HepG2 (cell line): ENCODE data around the gene CPNE4. TPM values are rescaled to one million over a fixed set of nuclear protein-coding genes. Genes with fewer than 3 reads are reported as not detected.

ENCODE experiments used
- ATAC-seq: fragments of 200-7000 bp; cut with Tn5 transposase; 3 replicates; pipeline ENCODE4 v1.9.1; 2020; ENCODE audit warnings: mild to moderate bottlenecking, moderate library complexity
- BruUV-seq: library from RNA; stranded (reverse); fragments of 400-500 nt; replicated peaks from 2 replicates; lab custom pipeline; 2021; lab: Mats Ljungman, UMichigan
- CTCF ChIA-PET: fragments of 300-600 bp; formaldehyde crosslinking; extraction: SDS; loops from one replicate; lab custom pipeline; 2021; ENCODE audit warnings: low total read pairs, inconsistent platforms, low intra/inter-chr PET ratio; lab: Yijun Ruan, JAX
- POLR2A ChIA-PET: fragments of 350-600 bp; sonication (Branson Sonifier 250); formaldehyde crosslinking; loops from one replicate; lab custom pipeline; 2020; ENCODE audit warnings: antibody characterized with exemption, inconsistent platforms; lab: Yijun Ruan, JAX
- DNase-seq: peaks from one replicate; pipeline ENCODE4 v3.0.0-alpha.2; 2015; ENCODE audit warnings: low spot score
- FAIRE-seq: peaks from 3 replicates; lab custom pipeline; 2011; peaks lifted over from hg19 to GRCh38; lab: Jason Lieb, UNC
- H2AFZ ChIP-seq: one replicate; pipeline ENCODE4 v1.6.1; 2011; ENCODE audit warnings: low read length, inconsistent platforms
- H3K27ac ChIP-seq: fragments of 300-600 bp; 3 replicates; pipeline ENCODE4 v1.8.0; 2011; ENCODE audit warnings: mixed run types, mild to moderate bottlenecking, mixed read lengths, low read length, inconsistent platforms; ENCODE audit not compliant: insufficient read depth; ENCODE audit errors: extremely low read length
- H3K27me3 ChIP-seq, 2 experiments: fragments of 200-600 bp in 1 of 2; 2 replicates in 1 of 2; 3 replicates in 1 of 2; pipeline versions ENCODE4 v1.6.0 to v1.8.0; 2011; ENCODE audit warnings: low read length in 2 of 2, mild to moderate bottlenecking in 2 of 2, moderate library complexity in 2 of 2, inconsistent platforms in 1 of 2; ENCODE audit not compliant: insufficient read depth in 2 of 2, control insufficient read depth in 1 of 2
- H3K36me3 ChIP-seq, 2 experiments: fragments of 200-600 bp in 1 of 2; replicated peaks in 1 of 2; 2 replicates in 1 of 2; 3 replicates in 1 of 2; pipeline versions ENCODE4 v1.5.1 to v1.8.0; 2011; ENCODE audit warnings: low read length in 2 of 2, inconsistent platforms in 1 of 2; ENCODE audit not compliant: insufficient read depth in 2 of 2, control insufficient read depth in 1 of 2
- H3K4me1 ChIP-seq: 2 replicates; pipeline ENCODE4 v1.5.1; 2012; ENCODE audit warnings: low read length, inconsistent platforms; ENCODE audit not compliant: insufficient read depth
- H3K4me2 ChIP-seq: 2 replicates; pipeline ENCODE4 v1.6.0; 2011; ENCODE audit warnings: low read depth, low read length, inconsistent platforms
- H3K4me3 ChIP-seq, 3 experiments: fragments of 200-600 bp in 1 of 3; sonication (generic), shearing (Covaris generic) in 1 of 3; replicated peaks in 1 of 3; 2 replicates each; pipeline ENCODE4 v1.5.1; 2011 to 2016; ENCODE audit warnings: low read length in 3 of 3, inconsistent platforms in 2 of 3, low read depth in 2 of 3, mild to moderate bottlenecking in 2 of 3, control low read depth in 1 of 3, mixed read lengths in 1 of 3; ENCODE audit not compliant: insufficient read depth in 1 of 3
- H3K79me2 ChIP-seq: one replicate; pipeline ENCODE4 v1.6.1; 2011; ENCODE audit warnings: low read length, inconsistent platforms; ENCODE audit not compliant: insufficient read depth
- H3K9ac ChIP-seq: 2 replicates; pipeline ENCODE4 v1.6.0; 2011; ENCODE audit warnings: mild to moderate bottlenecking, low read depth, low read length, inconsistent platforms; ENCODE audit not compliant: insufficient read depth
- H3K9me3 ChIP-seq: 2 replicates; pipeline ENCODE4 v1.5.1; 2012; ENCODE audit warnings: mild to moderate bottlenecking, low read length
- H4K20me1 ChIP-seq: 2 replicates; pipeline ENCODE4 v1.6.0; 2011; ENCODE audit warnings: inconsistent platforms, mild to moderate bottlenecking, low read length, moderate library complexity; ENCODE audit not compliant: insufficient read depth
- CBX5 ChIP-seq: sonication (generic); formaldehyde crosslinking; IDR thresholded peaks from 2 replicates; pipeline ENCODE4 v1.4.0; 2020; ENCODE audit warnings: missing genetic modification reagents, borderline replicate concordance
- KDM1A ChIP-seq: IDR thresholded peaks from 2 replicates; pipeline ENCODE4 v1.6.1; 2016; ENCODE audit warnings: missing compliant biosample characterization
- NAIF1 ChIP-seq: sonication (generic); formaldehyde crosslinking; IDR thresholded peaks from 2 replicates; pipeline ENCODE4 v1.5.0; 2020; ENCODE audit warnings: mild to moderate bottlenecking, missing genetic modification reagents, borderline replicate concordance
- THAP11 ChIP-seq: IDR thresholded peaks from 2 replicates; pipeline ENCODE4 v1.6.1; 2016; ENCODE audit warnings: missing biosample characterization, missing genetic modification reagents
- ZBTB42 ChIP-seq: sonication (generic); formaldehyde crosslinking; IDR thresholded peaks from 2 replicates; pipeline ENCODE4 v1.5.0; 2020; ENCODE audit warnings: mild to moderate bottlenecking, missing genetic modification reagents
- ZFP90 ChIP-seq: sonication (generic); formaldehyde crosslinking; IDR thresholded peaks from 2 replicates; pipeline ENCODE4 v1.8.0; 2022; ENCODE audit warnings: missing genetic modification reagents, mild to moderate bottlenecking, inconsistent platforms, borderline replicate concordance
- ZMAT3 ChIP-seq: sonication (generic); formaldehyde crosslinking; conservative IDR thresholded peaks from 2 replicates; pipeline ENCODE4 v1.7.0; 2021; ENCODE audit warnings: missing genetic modification reagents
- ZNF264 ChIP-seq: sonication (generic); formaldehyde crosslinking; IDR thresholded peaks from 2 replicates; pipeline ENCODE4 v1.4.0; 2020; ENCODE audit warnings: missing genetic modification reagents
- ZNF75D ChIP-seq: sonication (generic); formaldehyde crosslinking; IDR thresholded peaks from 2 replicates; pipeline ENCODE4 v1.8.1; 2023; ENCODE audit warnings: missing genetic modification reagents, mild to moderate bottlenecking, borderline replicate concordance
- WGBS: methylation state at CpG from one replicate; pipeline ENCODE4 v1.1.6; 2017; ENCODE audit warnings: low lambda C conversion rate; 5-methylcytosine and 5-hydroxymethylcytosine counted together
- in situ Hi-C: cut with HindIII; loops from 2 replicates; pipeline ENCODE4 v1.10.0; 2017; ENCODE audit warnings: low pct_unique_long_range_greater_than_20kb; ENCODE audit not compliant: extremely low pct_ligation_motif_present
- intact Hi-C: fragments of 100-400 bp; cut with micrococcal nuclease; formaldehyde crosslinking; loops from one replicate; pipeline ENCODE4 v1.10.0; 2022; ENCODE audit not compliant: unreplicated experiment
- polyA plus RNA-seq, 8 experiments: library from polyadenylated mRNA; depleted of rRNA in 3 of 8; stranded (reverse) in 7 of 8; unstranded in 1 of 8; fragments of >200 nt; fragmentation: Illumina TruSeq in 4 of 8; extraction: Trizol in 4 of 8; gene quantifications; 2 replicates each; pipeline versions ENCODE4 v1.2.1 to v1.2.3, GENCODE V29; 2011 to 2016; ENCODE audit warnings: low read depth in 4 of 8, missing spikeins in 1 of 8, mixed read lengths in 1 of 8; ENCODE audit not compliant: insufficient read depth in 1 of 8
- total RNA-seq, 5 experiments: library from RNA; depleted of rRNA; stranded (reverse); fragments of >200 nt; fragmentation: Illumina TruSeq; extraction: Trizol; gene quantifications; 2 replicates each; pipeline ENCODE4 v1.2.3, GENCODE V29; 2016; ENCODE audit warnings: low read depth in 1 of 5
- TF ChIP-seq, protein P1 (sequence below): sonication (generic); formaldehyde crosslinking; IDR thresholded peaks from 2 replicates; pipeline ENCODE4 v1.4.0; 2020; ENCODE audit warnings: missing genetic modification reagents, borderline replicate concordance

The CPNE4 gene
- total and polyA plus RNA-seq, 2 of the 13 experiments (the other 11 are each of a cell fraction or from before 2014, with no cell fraction given): not detected

DNA sequence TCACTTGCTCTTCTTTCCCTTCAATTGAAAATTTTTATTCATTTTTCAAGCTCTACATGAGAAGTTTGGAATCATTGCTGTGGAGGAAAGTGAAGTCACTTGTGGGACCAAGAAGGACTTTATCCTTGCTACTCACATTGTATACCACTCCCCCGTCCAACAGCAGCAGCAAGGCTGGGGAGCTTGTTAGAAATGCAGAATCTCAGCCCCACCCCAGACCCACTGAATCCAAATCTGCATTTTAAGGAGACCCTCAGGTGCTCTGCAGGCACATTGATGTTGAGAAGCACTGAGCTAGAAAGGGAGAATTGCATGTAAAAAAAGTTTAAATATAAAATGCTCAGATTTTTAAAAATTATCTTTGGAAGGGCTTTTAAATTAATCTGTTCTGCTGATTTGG, 329.7 kb downstream of the CPNE4 start:
- H3K9ac ChIP-seq: no peak overlapping the region
- no peaks in the 10 kb centered on the region for H3K79me2 ChIP-seq
- H3K4me3 ChIP-seq: no peak overlapping the region
- no peaks in the 10 kb centered on the region for H4K20me1 ChIP-seq
- no peaks in the 10 kb centered on the region for H3K4me1 ChIP-seq
- no peak overlapping the region for H3K4me2 ChIP-seq
- 0% methylated on average over 1 of the region's 1 CpG for WGBS
- no peak for TF ChIP-seq CBX5 (CRISPR knock-in tag)
- TF ChIP-seq THAP11 (CRISPR knock-in tag): no peak
- TF ChIP-seq ZMAT3 (CRISPR knock-in tag): no peak
- TF ChIP-seq NAIF1 (CRISPR knock-in tag): no peak
- no peak for TF ChIP-seq ZNF264 (CRISPR knock-in tag)
- no peak for TF ChIP-seq ZNF75D
- no peak for FAIRE-seq
- ChIA-PET CTCF (no interaction called here), POLR2A (no interaction called here)
- H3K36me3 ChIP-seq: no peaks in the 10 kb centered on the region
- no peaks in the 10 kb centered on the region for H3K27me3 ChIP-seq
- intact Hi-C loops (no loop called here), in situ Hi-C loops (no loop called here)
- no peak overlapping the region for H3K27ac ChIP-seq
- no peaks in the 10 kb centered on the region for H3K9me3 ChIP-seq
- no TSS peak for BruUV-seq
- H2AFZ ChIP-seq: no peak overlapping the region
- no peak for ATAC-seq
- DNase-seq: no peak

DNA sequence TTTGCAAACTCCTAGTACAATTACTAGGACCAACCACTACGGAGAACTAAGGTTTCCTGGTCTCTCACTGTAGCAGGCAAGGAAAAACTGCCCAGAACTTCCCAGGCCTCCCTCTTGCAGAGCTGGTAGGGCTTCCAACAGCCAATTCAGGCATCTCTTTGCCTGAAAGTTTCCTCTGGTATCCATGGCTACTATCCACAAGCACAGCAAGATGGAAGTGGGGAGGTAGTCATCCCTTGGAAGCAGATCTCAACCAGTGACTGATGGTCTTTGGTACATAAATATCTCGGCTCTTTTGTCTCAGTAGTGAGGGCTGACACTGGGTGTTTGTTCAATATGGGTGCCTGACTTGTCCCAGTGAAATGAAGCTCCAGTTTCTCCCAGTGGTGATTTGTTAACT, 330.7 kb downstream of the CPNE4 start:
- in situ Hi-C loops: no loop called here
- TF ChIP-seq ZBTB42 (no peak), ZFP90 (no peak), KDM1A (CRISPR knock-in tag) (no peak)
- TF ChIP-seq, protein P1, sequence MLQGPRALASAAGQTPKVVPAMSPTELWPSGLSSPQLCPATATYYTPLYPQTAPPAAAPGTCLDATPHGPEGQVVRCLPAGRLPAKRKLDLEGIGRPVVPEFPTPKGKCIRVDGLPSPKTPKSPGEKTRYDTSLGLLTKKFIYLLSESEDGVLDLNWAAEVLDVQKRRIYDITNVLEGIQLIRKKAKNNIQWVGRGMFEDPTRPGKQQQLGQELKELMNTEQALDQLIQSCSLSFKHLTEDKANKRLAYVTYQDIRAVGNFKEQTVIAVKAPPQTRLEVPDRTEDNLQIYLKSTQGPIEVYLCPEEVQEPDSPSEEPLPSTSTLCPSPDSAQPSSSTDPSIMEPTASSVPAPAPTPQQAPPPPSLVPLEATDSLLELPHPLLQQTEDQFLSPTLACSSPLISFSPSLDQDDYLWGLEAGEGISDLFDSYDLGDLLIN (CRISPR knock-in tag): no peak
- Histone ChIP-seq H3K9ac (no peak overlapping the region), H3K4me2 (no peak overlapping the region), H2AFZ (no peak overlapping the region), H3K79me2 (no peaks in the 10 kb centered on the region), H3K4me1 (no peaks in the 10 kb centered on the region), H3K27ac (no peak overlapping the region), H3K27me3 (no peaks in the 10 kb centered on the region), H3K4me3 (no peak overlapping the region), H3K9me3 (no peaks in the 10 kb centered on the region), H3K36me3 (no peaks in the 10 kb centered on the region), H4K20me1 (no peaks in the 10 kb centered on the region)
- intact Hi-C loops: no loop called here
- ATAC-seq: no peak
- ChIA-PET POLR2A (no interaction called here), CTCF (no interaction called here)
- no peak for DNase-seq
- FAIRE-seq: no peak
- 0% methylated on average over 2 of the region's 2 CpGs for WGBS
- BruUV-seq: no TSS peak
